Upper lobe of left lung (tissue), 6 donors: Measurements from ENCODE around the gene TSPAN12. TPM values are rescaled to one million over a fixed set of nuclear protein-coding genes. Genes with fewer than 3 reads are reported as not detected.

Experiments used
- total RNA-seq, 6 donors: library from RNA; depleted of rRNA in 4 of 6; stranded (reverse); fragments of >200 nt in 4 of 6; gene quantifications; one replicate each; pipeline versions ENCODE4 v1.1.0 to v1.2.1, GENCODE V29; 2016 to 2021
- donor health status: DM: no; HTN: no; CAD: no; lungs with moderate emphysema.
- donor health status: DM: no; HTN: yes; CAD: no; lungs with severe emphysema.

TSPAN12 gene
- total RNA-seq, 6 donors from 2014 or later: 22.0 to 56.3 (median 40.0) TPM

Other genes starting within 250 kb of the TSPAN12 start
- 10 to 100 TPM in 4 of 6 donors, 1 to 10 TPM in 2; 6.3 to 28.8 (median 15.3) TPM for gene ING3, start 92.6 kb upstream of the TSPAN12 start, total RNA-seq
- 10 to 100 TPM; 12.9 to 31.6 (median 18.1) TPM for gene CPED1, start 130.6 kb upstream of the TSPAN12 start, total RNA-seq